ENCODE measurements around the gene ARF3.

ARF3 gene

DNA sequence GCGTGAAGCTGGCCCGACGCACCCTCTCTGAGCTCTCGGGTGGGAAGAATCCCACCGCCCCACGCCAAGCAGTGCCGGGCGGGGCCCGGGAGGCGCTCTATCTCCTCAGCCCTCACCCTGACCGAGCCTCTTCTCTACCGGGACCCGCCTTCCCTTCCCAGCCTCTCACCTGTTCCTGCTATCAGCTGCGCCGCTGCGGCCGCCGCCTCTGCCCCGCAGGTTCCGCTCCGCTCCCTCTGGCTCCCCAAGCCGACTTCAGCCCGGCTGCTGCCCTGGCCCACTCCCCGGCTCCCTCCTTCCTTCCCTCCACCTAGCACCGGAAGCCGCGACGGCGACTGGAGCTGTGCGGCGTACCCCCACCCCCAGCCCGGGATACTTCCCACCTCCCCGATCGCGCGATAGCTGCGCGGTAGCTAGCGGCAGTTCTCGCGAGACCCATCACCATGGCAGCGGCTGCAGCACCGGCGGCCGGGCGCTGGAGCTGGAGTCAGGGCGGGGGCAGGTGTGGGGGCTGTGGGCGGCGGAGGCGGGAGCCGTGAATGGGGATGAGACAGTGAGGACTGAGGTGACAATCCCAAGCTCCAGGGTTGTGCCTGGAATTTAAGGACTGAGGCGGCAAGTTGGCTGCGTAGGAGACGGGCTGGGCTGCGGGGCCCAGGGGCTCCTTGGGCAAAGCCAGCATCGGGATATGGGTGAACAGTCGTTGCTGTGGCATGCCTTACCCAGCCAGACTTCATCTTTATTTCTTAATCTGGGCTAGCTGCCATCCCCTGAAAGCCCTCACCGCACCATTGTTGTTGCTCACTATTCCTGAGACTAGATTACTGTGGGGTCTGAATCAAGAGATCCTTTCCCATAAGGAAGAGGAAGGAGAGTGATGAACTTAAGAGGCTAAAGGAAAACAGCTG is at the start of gene ARF3:
ARF3 (minus strand) TSS at position 347 of the 908 bp plus-strand sequence. CDS start 16,392 bp downstream, outside the sequence.
- ChIA-PET POLR2A (interaction anchor here (0.6 to 1.9 kb wide), 26 partner anchors 9 to 174 kb away, joined by 3 to 17 read pairs (median 4); partner anchors contain the start of genes RND1, TUBA1B and WNT10B), CTCF (interaction anchor here (0.6 to 1.6 kb wide), 10 partner anchors 9 to 143 kb away, joined by 3 to 11 read pairs (median 3); no protein-coding TSS in a partner anchor)
- TF ChIP-seq CTBP1 (IDR thresholded peaks at IDR 0.05; ENCODE audit: borderline replicate concordance) = no peak
- no peak for TF ChIP-seq L3MBTL2 (conservative IDR thresholded peaks at IDR 0.05)
- peak; percentile 82 for TF ChIP-seq SP1 (IDR thresholded peaks at IDR 0.05)
- peak; percentile 44 for TF ChIP-seq ELF4 (IDR thresholded peaks at IDR 0.05)
- no peak for TF ChIP-seq FOXM1 (IDR thresholded peaks at IDR 0.05; ENCODE audit: borderline replicate concordance)
- TF ChIP-seq NFRKB (IDR thresholded peaks at IDR 0.05) = no peak
- TF ChIP-seq, protein P1, sequence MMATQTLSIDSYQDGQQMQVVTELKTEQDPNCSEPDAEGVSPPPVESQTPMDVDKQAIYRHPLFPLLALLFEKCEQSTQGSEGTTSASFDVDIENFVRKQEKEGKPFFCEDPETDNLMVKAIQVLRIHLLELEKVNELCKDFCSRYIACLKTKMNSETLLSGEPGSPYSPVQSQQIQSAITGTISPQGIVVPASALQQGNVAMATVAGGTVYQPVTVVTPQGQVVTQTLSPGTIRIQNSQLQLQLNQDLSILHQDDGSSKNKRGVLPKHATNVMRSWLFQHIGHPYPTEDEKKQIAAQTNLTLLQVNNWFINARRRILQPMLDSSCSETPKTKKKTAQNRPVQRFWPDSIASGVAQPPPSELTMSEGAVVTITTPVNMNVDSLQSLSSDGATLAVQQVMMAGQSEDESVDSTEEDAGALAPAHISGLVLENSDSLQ (IDR thresholded peaks at IDR 0.05) = 0 out of 2 replicates have a peak, but pooled peaks have one; percentile 4
- peak; percentile 98 for DNase-seq (ENCODE audit: extremely low spot score)

DNA sequence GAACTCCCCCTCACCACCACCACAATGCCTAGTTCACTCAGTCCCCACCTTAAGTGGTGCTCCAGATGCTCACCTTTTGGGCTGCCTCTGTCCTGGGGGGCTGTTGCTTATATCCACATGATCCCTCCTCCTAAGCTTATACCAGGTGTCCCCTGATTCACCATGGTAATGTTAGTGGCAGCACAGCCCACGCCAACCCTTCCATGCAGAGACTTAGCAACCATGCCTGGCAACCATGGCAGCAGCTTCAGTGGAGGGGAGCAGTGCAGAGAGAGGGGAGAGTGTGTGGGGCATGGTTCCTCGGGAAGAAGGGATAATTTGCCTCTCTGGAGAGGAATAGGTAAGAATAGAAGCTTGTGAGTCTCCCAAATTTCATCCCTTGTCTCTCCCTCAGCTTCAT is 43.1 kb upstream of the ARF3 start:
- CTCF ChIA-PET = interaction anchor here (4.5 kb wide), 1 partner anchor 12 kb away, joined by 26 read pairs; no protein-coding TSS in a partner anchor

DNA sequence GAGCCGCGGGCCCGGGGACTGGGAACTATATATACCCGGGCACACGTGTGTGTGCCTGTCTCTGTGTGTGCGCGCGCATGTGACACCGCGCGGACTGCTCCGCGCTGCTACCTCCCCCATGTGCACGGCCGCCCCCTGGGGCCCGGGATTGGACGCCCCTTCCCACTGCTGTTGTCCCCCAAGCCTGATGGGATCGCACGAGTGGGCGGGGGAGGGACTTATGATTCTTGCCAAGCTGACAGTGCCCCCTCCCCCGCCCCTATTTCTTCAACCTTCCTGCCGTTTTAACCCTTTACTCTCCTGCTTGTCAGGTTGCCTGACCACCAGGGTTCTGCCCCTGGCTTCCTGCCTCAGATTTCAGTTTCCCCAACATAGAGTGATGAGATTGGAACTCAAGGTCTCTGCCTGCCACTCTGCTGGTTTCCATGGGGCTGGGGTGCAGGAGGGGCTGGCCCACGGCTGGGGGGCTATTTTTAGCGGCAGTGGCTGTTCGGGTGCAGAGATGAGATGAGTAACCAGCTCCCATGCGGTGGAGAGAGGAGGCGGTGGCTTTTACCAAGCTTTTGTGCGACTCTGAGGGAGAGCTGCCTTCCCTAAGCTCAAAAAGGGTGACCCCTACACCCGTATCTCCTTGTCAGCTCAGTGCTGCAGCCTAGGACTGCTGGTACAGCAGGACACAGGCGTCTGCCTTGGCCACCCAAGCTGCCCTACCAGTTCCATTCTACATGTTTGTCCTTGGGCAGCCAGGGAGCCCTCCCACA is 42.3 kb upstream of the ARF3 start, which contains the start of gene DDN:
DDN (minus strand) TSS at position 5 of the 761 bp plus-strand sequence. CDS start 88 bp downstream, outside the sequence.
- TF ChIP-seq FOXM1 (IDR thresholded peaks at IDR 0.05; ENCODE audit: borderline replicate concordance) = no peak
- TF ChIP-seq ARNT (IDR thresholded peaks at IDR 0.05) = no peak
- TF ChIP-seq LEF1 (IDR thresholded peaks at IDR 0.05; ENCODE audit: borderline replicate concordance) = no peak
- TF ChIP-seq L3MBTL2 (conservative IDR thresholded peaks at IDR 0.05) = peak; percentile 31; the same call in 1 of the 2 replicates
- TF ChIP-seq, protein P1 (IDR thresholded peaks at IDR 0.05) = no peak
- TF ChIP-seq FOXK2 (IDR thresholded peaks at IDR 0.05) = no peak
- no peak for TF ChIP-seq FOXA1 (IDR thresholded peaks at IDR 0.05)
- no peak for TF ChIP-seq TARDBP (IDR thresholded peaks at IDR 0.05)
- TF ChIP-seq CTBP1 (IDR thresholded peaks at IDR 0.05; ENCODE audit: borderline replicate concordance) = no peak
- peak; percentile 55 for DNase-seq (ENCODE audit: extremely low spot score)
- ChIA-PET POLR2A (interaction anchor here (0.7 to 3.3 kb wide), 7 partner anchors 11 to 131 kb away, joined by 3 to 17 read pairs (median 5); partner anchors contain the start of genes ARF3, PRKAG1 and TUBA1B), CTCF (interaction anchor here (1.1 to 4.5 kb wide), 2 partner anchors 12 to 89 kb away, joined by 5 to 26 read pairs; no protein-coding TSS in a partner anchor)

More for the DNA sequence above, 43.1 kb upstream of the ARF3 start:
- no peak for TF ChIP-seq CTBP1 (IDR thresholded peaks at IDR 0.05; ENCODE audit: borderline replicate concordance)
- TF ChIP-seq ZNF384 (IDR thresholded peaks at IDR 0.05) = no peak
- no peak for TF ChIP-seq FOXM1 (IDR thresholded peaks at IDR 0.05; ENCODE audit: borderline replicate concordance)
- TF ChIP-seq NFRKB (IDR thresholded peaks at IDR 0.05) = no peak
- TF ChIP-seq FOXK2 (IDR thresholded peaks at IDR 0.05) = no peak
- no peak for TF ChIP-seq ELF4 (IDR thresholded peaks at IDR 0.05)
- TF ChIP-seq SUZ12 (IDR thresholded peaks at IDR 0.05) = no peak
- no peak for TF ChIP-seq SP1 (IDR thresholded peaks at IDR 0.05)
- POLR2A ChIA-PET = interaction anchor here (1.0 to 3.3 kb wide), 6 partner anchors 10 to 130 kb away, joined by 3 to 17 read pairs (median 6); partner anchors contain the start of genes ARF3, PRKAG1 and TUBA1B
- no peak for DNase-seq (ENCODE audit: extremely low spot score)

DNA sequence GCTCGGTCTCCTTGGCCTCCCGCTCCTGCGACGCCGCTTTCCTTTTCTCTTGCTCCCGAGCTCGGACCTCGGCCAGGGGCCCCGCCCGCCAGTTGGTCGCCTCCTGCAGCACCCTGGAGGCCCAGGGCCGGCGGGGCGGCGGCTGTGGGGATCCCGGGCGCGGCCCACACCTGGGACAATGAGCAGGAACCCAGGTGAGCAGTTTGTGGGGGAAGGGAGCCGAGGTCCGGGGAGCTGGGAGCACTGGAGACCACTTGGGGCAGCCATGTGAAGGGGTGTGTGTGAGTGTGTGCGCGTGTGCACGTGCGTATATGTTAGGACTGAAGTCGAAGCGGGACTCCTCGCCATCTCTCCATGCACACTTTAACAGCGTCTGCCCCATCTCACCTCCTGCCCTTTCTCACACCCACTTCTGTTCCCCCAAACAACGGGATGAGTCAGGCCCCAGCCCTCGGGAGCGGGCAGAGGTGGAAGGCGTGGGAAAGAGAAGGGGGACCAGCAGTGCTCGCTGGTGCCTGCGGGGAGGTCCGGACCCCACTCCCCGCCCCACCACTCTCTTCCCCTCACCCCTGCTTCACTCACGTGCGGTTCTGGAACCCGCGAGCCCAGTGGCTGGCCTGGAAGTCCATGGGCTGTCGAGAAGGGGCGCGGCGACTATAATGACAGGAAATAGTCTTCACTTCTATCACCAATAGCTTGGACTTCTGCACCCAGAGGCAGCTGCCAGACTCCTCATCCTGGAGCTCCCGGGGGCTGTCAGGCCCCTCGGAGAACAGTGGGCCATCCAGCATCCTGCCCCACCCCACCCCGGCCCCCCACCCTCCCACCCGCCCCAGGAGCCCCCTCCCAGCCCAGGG is 41.4 kb upstream of the ARF3 start:
- CTCF ChIA-PET = interaction anchor here (1.1 to 4.5 kb wide), 2 partner anchors 11 to 90 kb away, joined by 5 to 26 read pairs; no protein-coding TSS in a partner anchor
- POLR2A ChIA-PET = interaction anchor here (1.0 to 2.2 kb wide), 3 partner anchors 12 to 132 kb away, joined by 5 to 7 read pairs (median 5); no protein-coding TSS in a partner anchor
- DNase-seq (ENCODE audit: extremely low spot score) = no peak
- TF ChIP-seq HDGF (IDR thresholded peaks at IDR 0.05; ENCODE audit: borderline replicate concordance) = no peak
- TF ChIP-seq ARNT (IDR thresholded peaks at IDR 0.05) = no peak
- no peak for TF ChIP-seq BHLHE40 (IDR thresholded peaks at IDR 0.05; ENCODE audit: borderline replicate concordance)
- TF ChIP-seq TARDBP (IDR thresholded peaks at IDR 0.05) = no peak
- no peak for TF ChIP-seq NFRKB (IDR thresholded peaks at IDR 0.05)
- TF ChIP-seq LEF1 (IDR thresholded peaks at IDR 0.05; ENCODE audit: borderline replicate concordance) = no peak
- TF ChIP-seq FOXA1 (IDR thresholded peaks at IDR 0.05) = no peak
- TF ChIP-seq ELF4 (IDR thresholded peaks at IDR 0.05) = no peak
- no peak for TF ChIP-seq FOXK2 (IDR thresholded peaks at IDR 0.05)
- no peak for TF ChIP-seq FOXM1 (IDR thresholded peaks at IDR 0.05; ENCODE audit: borderline replicate concordance)
- TF ChIP-seq ZNF384 (IDR thresholded peaks at IDR 0.05) = no peak
- no peak for TF ChIP-seq SP1 (IDR thresholded peaks at IDR 0.05)
- TF ChIP-seq, protein P1 (IDR thresholded peaks at IDR 0.05) = no peak
- no peak for TF ChIP-seq L3MBTL2 (conservative IDR thresholded peaks at IDR 0.05)
- no peak for TF ChIP-seq SUZ12 (IDR thresholded peaks at IDR 0.05)
- no peak for TF ChIP-seq CTBP1 (IDR thresholded peaks at IDR 0.05; ENCODE audit: borderline replicate concordance)

Measured in HEK293T (cell line).